Measurements from ENCODE around the gene MYL2. TPM values are rescaled to one million over a fixed set of nuclear protein-coding genes. Genes with fewer than 3 reads are reported as not detected.
"Not testable (repeated sequence)": the region's sequence is repeated elsewhere in the genome, so short reads cannot be mapped to it uniquely, and the experiment has no call there.

MYL2 gene
- total RNA-seq, 3 donors from 2014 or later: 3.8 to 13.2 TPM; not detected in 1

GRCh38 chr12:110957159-110957558 lies 36.8 kb upstream of the MYL2 start:
- ATAC-seq: no peak
- TF ChIP-seq CTCF (IDR thresholded peaks at IDR 0.05): no peak
- intact Hi-C loops (cut with DNase I, micrococcal nuclease): no loop called here

GRCh38 chr12:110950867-110951266 lies 30.5 kb upstream of the MYL2 start:
- H3K36me3 ChIP-seq (ENCODE audit: low read depth); intact Hi-C loops (cut with DNase I, micrococcal nuclease); ATAC-seq: not testable (repeated sequence)

More at GRCh38 chr12:110957159-110957558, 36.8 kb upstream of the MYL2 start:
- Histone ChIP-seq H3K36me3 (ENCODE audit: low read depth) (no peaks in the 10 kb centered on the region), H3K4me1 (ENCODE audit: low read depth) (no peaks in the 10 kb centered on the region), H3K4me3 (no peak overlapping the region), H3K9me3 (no peaks in the 10 kb centered on the region)
- DNase-seq: no peak

GRCh38 chr12:110950466-110950865 lies 30.1 kb upstream of the MYL2 start:
- H3K36me3 ChIP-seq (ENCODE audit: low read depth); ATAC-seq; H3K4me1 ChIP-seq (ENCODE audit: low read depth); H3K4me3 ChIP-seq; intact Hi-C loops (cut with DNase I, micrococcal nuclease); DNase-seq; H3K9me3 ChIP-seq: not testable (repeated sequence)

More at GRCh38 chr12:110950867-110951266, 30.5 kb upstream of the MYL2 start:
- not testable (repeated sequence) for H3K4me1 ChIP-seq (ENCODE audit: low read depth); DNase-seq; H3K4me3 ChIP-seq; H3K9me3 ChIP-seq

- Histone ChIP-seq H3K36me3 (ENCODE audit: low read depth) (no peaks in the 10 kb centered on the region), H3K4me3 (no peak overlapping the region), H3K9me3 (peaks cover 9% of the 10 kb centered on the region), H3K4me1 (ENCODE audit: low read depth) (no peaks in the 10 kb centered on the region)
- DNase-seq (no peak), ATAC-seq (no peak)
- no peak for TF ChIP-seq CTCF (IDR thresholded peaks at IDR 0.05)
- intact Hi-C loops (cut with DNase I, micrococcal nuclease): no loop called here
Measured at GRCh38 chr12:110948041-110948440, 27.7 kb upstream of the MYL2 start.

GRCh38 chr12:110943373-110943772 lies 23.0 kb upstream of the MYL2 start:
- H3K9me3 ChIP-seq: peaks cover 9% of the 10 kb centered on the region
- no peak for TF ChIP-seq CTCF (IDR thresholded peaks at IDR 0.05)
- ATAC-seq (no peak), DNase-seq (no peak)
- intact Hi-C loops (cut with DNase I, micrococcal nuclease): no loop called here
- no peaks in the 10 kb centered on the region for H3K36me3 ChIP-seq (ENCODE audit: low read depth)
- H3K4me1 ChIP-seq (ENCODE audit: low read depth): no peaks in the 10 kb centered on the region
- H3K4me3 ChIP-seq: no peak overlapping the region

GRCh38 chr12:110941391-110941790 lies 21.0 kb upstream of the MYL2 start:
- intact Hi-C loops (cut with DNase I, micrococcal nuclease): no loop called here
- ATAC-seq (no peak), DNase-seq (no peak)
- Histone ChIP-seq H3K36me3 (ENCODE audit: low read depth) (no peaks in the 10 kb centered on the region), H3K9me3 (peaks cover 7% of the 10 kb centered on the region), H3K4me3 (no peak overlapping the region), H3K4me1 (ENCODE audit: low read depth) (no peaks in the 10 kb centered on the region)
- TF ChIP-seq CTCF (IDR thresholded peaks at IDR 0.05): no peak

GRCh38 chr12:110940933-110941332 lies 20.6 kb upstream of the MYL2 start:
- no peak for TF ChIP-seq CTCF (IDR thresholded peaks at IDR 0.05)
- ATAC-seq: no peak
- H3K36me3 ChIP-seq (ENCODE audit: low read depth): no peaks in the 10 kb centered on the region
- no peaks in the 10 kb centered on the region for H3K4me1 ChIP-seq (ENCODE audit: low read depth)
- intact Hi-C loops (cut with DNase I, micrococcal nuclease): no loop called here
- DNase-seq: no peak
- no peak overlapping the region for H3K4me3 ChIP-seq
- H3K9me3 ChIP-seq: peaks cover 2% of the 10 kb centered on the region

Data from mucosa of descending colon (tissue), 3 donors.